Upper lobe of right lung (tissue), 1 donor: Measurements from ENCODE around the gene RNF187. TPM values are rescaled to one million over a fixed set of nuclear protein-coding genes. Genes with fewer than 3 reads are reported as not detected.

Source experiments
- ATAC-seq: fragments of 200-7000 bp; cut with Tn5 transposase; one replicate; pipeline ENCODE4 v1.9.1; 2020; ENCODE audit warnings: mild to moderate bottlenecking, moderate library complexity
- DNase-seq: peaks from one replicate; pipeline ENCODE4 v3.0.0-alpha.2; 2020
- H3K27ac ChIP-seq: fragments of 200-600 bp; one replicate; pipeline ENCODE4 v1.8.0; 2022
- H3K27me3 ChIP-seq: fragments of 200-600 bp; one replicate; pipeline ENCODE4 v1.8.0; 2022; ENCODE audit warnings: mild to moderate bottlenecking
- H3K36me3 ChIP-seq: fragments of 200-600 bp; one replicate; pipeline ENCODE4 v1.8.0; 2022
- H3K4me1 ChIP-seq: fragments of 200-600 bp; one replicate; pipeline ENCODE4 v1.8.0; 2022
- H3K4me3 ChIP-seq: fragments of 200-600 bp; one replicate; pipeline ENCODE4 v1.8.0; 2022; ENCODE audit warnings: mild to moderate bottlenecking
- H3K9me3 ChIP-seq: fragments of 200-600 bp; one replicate; pipeline ENCODE4 v1.8.0; 2022
- CTCF ChIP-seq: fragments of 200-600 bp; IDR thresholded peaks from one replicate; pipeline ENCODE4 v1.8.0; 2022; ENCODE audit warnings: antibody characterized with exemption
- intact Hi-C: fragments of 100-400 bp; cut with DNase I; formaldehyde crosslinking; loops from one replicate; pipeline ENCODE4 v1.11.0; 2022
- total RNA-seq: library from RNA; stranded (reverse); fragmentation: NEBNext Ultra II Directional; extraction: Animal tissue kit (Norgen Biotek cat#: 25700); gene quantifications from one replicate; pipeline ENCODE4 v1.2.1, GENCODE V29; 2021
- donor health status: DM: no; HTN: yes; CAD: no; lungs with severe emphysema.

RNF187 gene
- total RNA-seq, 1 donor from 2014 or later = 88.8 TPM

DNA sequence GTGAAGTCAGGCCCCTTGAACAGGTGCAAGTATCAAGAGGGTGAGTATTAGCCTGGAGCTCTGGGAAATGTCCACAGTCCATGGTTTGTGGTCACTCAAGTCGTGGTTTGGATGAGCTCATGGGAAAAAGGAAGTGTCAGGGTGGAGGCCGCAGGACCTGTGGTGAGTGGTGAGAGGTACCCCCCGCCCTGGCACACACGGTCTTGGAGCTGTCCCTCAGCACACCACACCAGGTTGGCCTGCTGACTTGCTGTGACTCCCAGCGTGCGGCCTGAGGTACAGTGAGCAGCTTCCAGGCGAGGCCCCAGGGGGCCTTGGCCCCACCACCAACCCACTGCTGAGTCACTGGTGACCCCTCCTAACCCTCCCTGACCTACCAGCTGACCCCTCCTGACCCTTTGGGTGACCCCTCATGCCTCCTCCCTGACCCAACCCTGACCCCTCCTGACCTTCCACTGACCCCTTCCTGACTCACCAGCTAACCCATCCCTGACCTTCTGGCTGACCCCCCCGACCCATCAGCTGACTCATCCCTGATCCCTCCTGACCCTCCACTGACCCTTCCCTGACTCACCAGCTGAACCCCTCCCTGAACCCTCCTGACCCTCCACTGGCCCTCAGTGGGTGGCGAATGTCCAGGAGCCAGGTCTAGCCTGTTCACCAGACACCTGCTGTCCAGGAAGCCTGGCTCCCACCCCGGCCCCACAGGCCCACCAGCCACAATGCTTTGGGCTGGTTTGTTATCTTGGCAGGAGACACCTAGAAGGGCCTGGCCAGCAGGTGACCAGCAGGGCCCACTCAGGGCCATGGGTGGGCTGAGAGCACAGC is 34.8 kb upstream of the RNF187 start:
- H3K27ac ChIP-seq = no peak overlapping the region
- ATAC-seq = peak; percentile 37
- TF ChIP-seq CTCF = no peak
- peaks cover 20% of the 10 kb centered on the region for H3K27me3 ChIP-seq
- no peaks in the 10 kb centered on the region for H3K36me3 ChIP-seq
- no peaks in the 10 kb centered on the region for H3K9me3 ChIP-seq
- DNase-seq = no peak
- intact Hi-C loops = no loop called here
- H3K4me1 ChIP-seq = no peaks in the 10 kb centered on the region
- no peak overlapping the region for H3K4me3 ChIP-seq

DNA sequence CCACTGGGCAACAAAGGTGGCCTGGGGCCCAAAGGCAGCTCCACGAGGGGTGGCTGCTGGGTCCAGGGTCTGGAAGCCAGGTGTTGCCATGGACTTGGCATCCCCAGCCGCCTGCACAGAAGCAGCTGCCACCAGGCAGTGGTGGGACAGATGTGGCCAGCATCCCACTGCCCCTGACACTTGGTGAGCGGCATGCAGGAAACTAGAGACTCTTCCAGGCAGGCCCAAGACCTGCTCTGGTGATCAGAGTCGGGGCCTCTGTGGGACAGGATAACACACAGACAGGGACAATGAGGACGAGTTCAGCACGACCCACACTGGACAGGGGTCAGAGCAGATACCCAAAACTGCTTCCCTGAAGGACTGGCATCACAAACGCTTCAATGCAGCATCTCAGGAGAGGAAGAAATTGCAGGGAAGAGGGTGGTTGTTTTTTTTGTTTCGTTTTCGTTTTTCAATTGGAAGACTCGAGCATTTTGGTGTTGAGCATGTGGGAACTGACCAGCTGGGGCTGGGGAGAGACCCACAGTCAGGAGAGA is 34.1 kb upstream of the RNF187 start:
- no peak for DNase-seq
- ATAC-seq = no peak
- Histone ChIP-seq H3K4me3 (no peak overlapping the region), H3K4me1 (no peaks in the 10 kb centered on the region), H3K27ac (no peak overlapping the region), H3K9me3 (no peaks in the 10 kb centered on the region), H3K36me3 (no peaks in the 10 kb centered on the region), H3K27me3 (peaks cover 20% of the 10 kb centered on the region)
- intact Hi-C loops = no loop called here
- TF ChIP-seq CTCF = no peak

GRCh38 chr1:228453614-228454013 is 33.6 kb upstream of the RNF187 start:
- intact Hi-C loops = no loop called here
- Histone ChIP-seq H3K27ac (no peak overlapping the region), H3K4me3 (no peak overlapping the region), H3K9me3 (no peaks in the 10 kb centered on the region), H3K36me3 (no peaks in the 10 kb centered on the region), H3K27me3 (peaks cover 23% of the 10 kb centered on the region), H3K4me1 (no peaks in the 10 kb centered on the region)
- ATAC-seq (no peak), DNase-seq (no peak)
- TF ChIP-seq CTCF = no peak

GRCh38 chr1:228454238-228454637 is 32.9 kb upstream of the RNF187 start:
- intact Hi-C loops = no loop called here
- no peaks in the 10 kb centered on the region for H3K4me1 ChIP-seq
- DNase-seq (no peak), ATAC-seq (no peak)
- no peaks in the 10 kb centered on the region for H3K36me3 ChIP-seq
- no peak overlapping the region for H3K27ac ChIP-seq
- peaks cover 27% of the 10 kb centered on the region for H3K27me3 ChIP-seq
- no peak overlapping the region for H3K4me3 ChIP-seq
- H3K9me3 ChIP-seq = no peaks in the 10 kb centered on the region
- no peak for TF ChIP-seq CTCF

- Histone ChIP-seq H3K4me1 (no peaks in the 10 kb centered on the region), H3K9me3 (no peaks in the 10 kb centered on the region), H3K4me3 (no peak overlapping the region), H3K27me3 (peaks cover 39% of the 10 kb centered on the region), H3K36me3 (no peaks in the 10 kb centered on the region), H3K27ac (no peak overlapping the region)
- no peak for DNase-seq
- intact Hi-C loops = no loop called here
- TF ChIP-seq CTCF = no peak
- ATAC-seq = no peak
These were observed 31.5 kb upstream of the RNF187 start for GRCh38 chr1:228455715-228456114.
